HG02870 (cell line): Measurements from ENCODE around the gene OR3A1.
"Not testable (repeated sequence)": the region's sequence is repeated elsewhere in the genome, so short reads cannot be mapped to it uniquely, and the experiment has no call there.

Experiments used
- ATAC-seq: cut with Tn5 transposase; IDR thresholded peaks from one replicate; pipeline ENCODE4 v1.9.1; 2021; ENCODE audit warnings: mild to moderate bottlenecking, moderate library complexity; ENCODE audit not compliant: unreplicated experiment

OR3A1 gene

GRCh38 chr17:3298260-3298659 lies at the start of gene OR3A1:
Gene OR3A1, minus strand, starts transcription at chr17:3298360. Its CDS starts 5,778 bp downstream, at chr17:3292582.
- ATAC-seq = no peak

- not testable (repeated sequence) for ATAC-seq
These were observed 44.6 kb upstream of the OR3A1 start for GRCh38 chr17:3342782-3343181.

- no peak for ATAC-seq
These were observed 37.7 kb upstream of the OR3A1 start for GRCh38 chr17:3335876-3336275.

GRCh38 chr17:3318336-3318735 lies 20.2 kb upstream of the OR3A1 start:
- no peak for ATAC-seq

GRCh38 chr17:3316836-3317235 lies 18.7 kb upstream of the OR3A1 start:
- ATAC-seq = no peak

- no peak for ATAC-seq
These were observed 10.4 kb upstream of the OR3A1 start for GRCh38 chr17:3308603-3309002.

GRCh38 chr17:3295632-3296031 lies 2.5 kb downstream of the OR3A1 start:
- ATAC-seq = no peak

- ATAC-seq = not testable (repeated sequence)
These were observed 4.6 kb downstream of the OR3A1 start for GRCh38 chr17:3293548-3293947.

- ATAC-seq = no peak
These were observed 15.3 kb downstream of the OR3A1 start for GRCh38 chr17:3282901-3283300.

GRCh38 chr17:3276126-3276525 lies 22.0 kb downstream of the OR3A1 start:
- no peak for ATAC-seq

- no peak for ATAC-seq
These were observed 26.9 kb downstream of the OR3A1 start for GRCh38 chr17:3271072-3271848.

- no peak for ATAC-seq
These were observed 37.6 kb downstream of the OR3A1 start for GRCh38 chr17:3260600-3260999.

- ATAC-seq = no peak
These were observed 38.0 kb downstream of the OR3A1 start for GRCh38 chr17:3260163-3260562.

- ATAC-seq = no peak
These were observed 41.6 kb downstream of the OR3A1 start for GRCh38 chr17:3256575-3256974.

- not testable (repeated sequence) for ATAC-seq
These were observed 49.1 kb downstream of the OR3A1 start for GRCh38 chr17:3249013-3249412.

- not testable (repeated sequence) for ATAC-seq
These were observed 53.3 kb downstream of the OR3A1 start for GRCh38 chr17:3244841-3245240.

GRCh38 chr17:3241044-3241443 lies 57.1 kb downstream of the OR3A1 start:
- ATAC-seq = not testable (repeated sequence)
